GM23248 (cell line): ENCODE measurements around the gene MPZL2. TPM values are rescaled to one million over a fixed set of nuclear protein-coding genes. Genes with fewer than 3 reads are reported as not detected.

ENCODE experiments used
- DNase-seq: peaks from one replicate; pipeline ENCODE4 v3.0.0-alpha.2; 2015
- H2AFZ ChIP-seq: fragments of 200-600 bp; sonication (generic); 2 replicates; pipeline ENCODE4 v1.6.1; 2016; ENCODE audit warnings: antibody characterized with exemption
- H3F3A ChIP-seq: fragments of 200-600 bp; sonication (generic); 2 replicates; pipeline ENCODE4 v1.6.1; 2016; ENCODE audit warnings: mild to moderate bottlenecking, antibody characterized with exemption, mixed run types; ENCODE audit not compliant: insufficient read depth
- H3K27ac ChIP-seq: fragments of 200-600 bp; sonication (generic); 2 replicates; pipeline ENCODE4 v1.5.1; 2016; ENCODE audit warnings: mild to moderate bottlenecking
- H3K27me3 ChIP-seq: fragments of 200-600 bp; sonication (generic); replicated peaks from 2 replicates; pipeline ENCODE4 v1.6.1; 2016; ENCODE audit warnings: mild to moderate bottlenecking; ENCODE audit not compliant: insufficient read depth
- H3K36me3 ChIP-seq: fragments of 200-600 bp; sonication (generic); 2 replicates; pipeline ENCODE4 v1.6.1; 2016; ENCODE audit warnings: low read depth, mild to moderate bottlenecking
- H3K4me1 ChIP-seq: fragments of 200-600 bp; sonication (generic); 2 replicates; pipeline ENCODE4 v1.6.1; 2016; ENCODE audit warnings: mild to moderate bottlenecking; ENCODE audit not compliant: insufficient read depth
- H3K4me2 ChIP-seq: fragments of 200-600 bp; sonication (generic); one replicate; pipeline ENCODE4 v1.6.1; 2016; ENCODE audit warnings: mild to moderate bottlenecking; ENCODE audit not compliant: unreplicated experiment
- H3K4me3 ChIP-seq: fragments of 200-600 bp; sonication (generic); 2 replicates; pipeline ENCODE4 v1.5.1; 2016; ENCODE audit warnings: mild to moderate bottlenecking
- H3K79me2 ChIP-seq: fragments of 200-600 bp; sonication (generic); 2 replicates; pipeline ENCODE4 v1.6.1; 2016; ENCODE audit warnings: mild to moderate bottlenecking; ENCODE audit not compliant: insufficient read depth
- H3K9ac ChIP-seq: fragments of 200-600 bp; sonication (generic); 2 replicates; pipeline ENCODE4 v1.6.1; 2016; ENCODE audit warnings: mild to moderate bottlenecking
- H3K9me2 ChIP-seq: fragments of 200-600 bp; sonication (generic); 2 replicates; pipeline ENCODE4 v1.6.1; 2016; ENCODE audit warnings: mixed run types, mild to moderate bottlenecking, moderate library complexity; ENCODE audit not compliant: insufficient read depth
- H3K9me3 ChIP-seq: fragments of 200-600 bp; sonication (generic); one replicate; pipeline ENCODE4 v1.6.1; 2017; ENCODE audit warnings: low read depth
- H4K20me1 ChIP-seq: fragments of 200-600 bp; sonication (generic); 2 replicates; pipeline ENCODE4 v1.6.0; 2016; ENCODE audit not compliant: insufficient read depth
- EZH2 ChIP-seq: fragments of 200-600 bp; sonication (generic); IDR thresholded peaks from 2 replicates; pipeline ENCODE4 v1.6.1; 2018; ENCODE audit warnings: antibody characterized with exemption, mild to moderate bottlenecking; ENCODE audit not compliant: insufficient read depth, poor library complexity, severe bottlenecking
- EZH2phosphoT487 ChIP-seq: fragments of 200-600 bp; sonication (generic); IDR thresholded peaks from 2 replicates; pipeline ENCODE4 v1.6.1; 2018; ENCODE audit warnings: antibody characterized with exemption, moderate library complexity, mild to moderate bottlenecking, low read depth; ENCODE audit not compliant: insufficient read depth
- WGBS, 2 experiments: methylation state at CpG; one replicate each; pipeline ENCODE4 v1.1.6; 2015 to 2017; ENCODE audit warnings: low lambda C conversion rate in 2 of 2, low coverage in 1 of 2; ENCODE audit errors: missing lambda C conversion rate in 2 of 2; 5-methylcytosine and 5-hydroxymethylcytosine counted together
- in situ Hi-C: fragments of 300-500 bp; cut with MboI; formaldehyde crosslinking; loops from 2 replicates; pipeline ENCODE4 v1.15.0; 2020
- polyA plus RNA-seq: library from polyadenylated mRNA; unstranded; fragments of >200 nt; fragmentation: Nextera tagmentation; extraction: Ambion mirVana; gene quantifications from 2 replicates; pipeline ENCODE4 v1.2.1, GENCODE V29; 2016
- total RNA-seq: library from RNA; depleted of rRNA; stranded (reverse); fragments of >200 nt; shearing (Covaris generic); gene quantifications from 2 replicates; pipeline ENCODE4 v1.2.3, GENCODE V29; 2014

MPZL2 gene
- total and polyA plus RNA-seq, 2 experiments from 2014 or later: not detected

DNA sequence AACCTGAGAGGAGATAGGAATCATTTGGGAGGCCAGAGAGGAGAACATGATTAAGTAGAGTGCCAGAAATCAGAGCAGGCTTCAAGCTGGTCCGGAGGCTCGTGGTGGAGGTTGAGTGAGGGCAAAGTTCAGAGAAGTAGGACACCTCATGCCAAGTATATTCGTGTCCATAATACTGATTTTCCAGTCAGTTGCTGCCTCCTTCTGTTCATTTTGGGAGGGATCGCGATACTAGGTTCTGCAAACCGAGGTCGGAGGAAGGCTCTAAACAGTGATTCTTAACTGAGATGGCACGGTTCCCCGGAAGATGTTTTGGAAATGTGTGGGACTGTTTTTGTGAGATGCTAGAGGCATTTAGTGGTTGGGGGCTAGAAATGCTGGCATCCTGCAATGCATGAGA lies 26.8 kb upstream of the MPZL2 start:
- in situ Hi-C loops: no loop called here
- Histone ChIP-seq H3K79me2 (no peaks in the 10 kb centered on the region), H3K27ac (no peak overlapping the region), H3K4me2 (no peak overlapping the region), H4K20me1 (no peaks in the 10 kb centered on the region), H3K27me3 (peaks cover 42% of the 10 kb centered on the region), H3K4me1 (no peaks in the 10 kb centered on the region), H2AFZ (no peak overlapping the region), H3K9me3 (no peaks in the 10 kb centered on the region), H3F3A (no peaks in the 10 kb centered on the region), H3K9me2 (no peaks in the 10 kb centered on the region), H3K4me3 (no peak overlapping the region), H3K9ac (no peak overlapping the region), H3K36me3 (no peaks in the 10 kb centered on the region)
- 24 to 25% methylated on average over 9 of the region's 9 CpGs for WGBS, 2 experiments
- no peak for TF ChIP-seq EZH2
- no peak for TF ChIP-seq EZH2phosphoT487
- peak; percentile 31 for DNase-seq

DNA sequence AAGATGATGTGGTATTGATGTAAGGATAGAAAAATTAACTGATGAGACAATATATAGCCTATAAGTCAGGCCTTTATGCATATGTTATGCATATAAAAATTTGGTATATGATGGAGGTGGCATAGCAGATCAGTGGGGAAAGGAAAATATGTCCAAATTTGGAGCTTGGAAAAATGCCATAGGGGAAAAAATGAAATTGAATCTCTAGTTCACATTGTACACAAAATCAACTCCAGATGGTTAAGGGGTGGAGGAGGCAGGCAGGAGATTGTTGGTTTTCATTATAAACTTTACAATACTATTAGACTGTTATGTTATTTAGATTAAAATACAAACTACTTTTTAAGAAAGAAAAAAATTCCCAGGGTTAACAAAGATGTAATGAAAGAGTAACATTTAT lies 25.3 kb upstream of the MPZL2 start:
- DNase-seq: no peak
- Histone ChIP-seq H3K4me1 (no peaks in the 10 kb centered on the region), H3K27ac (no peak overlapping the region), H3K27me3 (peaks cover 37% of the 10 kb centered on the region), H3F3A (no peaks in the 10 kb centered on the region), H3K79me2 (no peaks in the 10 kb centered on the region), H3K4me3 (no peak overlapping the region), H4K20me1 (no peaks in the 10 kb centered on the region), H3K36me3 (no peaks in the 10 kb centered on the region), H3K9ac (no peak overlapping the region), H3K9me3 (no peaks in the 10 kb centered on the region), H2AFZ (no peak overlapping the region), H3K4me2 (no peak overlapping the region), H3K9me2 (no peaks in the 10 kb centered on the region)
- in situ Hi-C loops: no loop called here
- TF ChIP-seq EZH2: no peak
- TF ChIP-seq EZH2phosphoT487: no peak

DNA sequence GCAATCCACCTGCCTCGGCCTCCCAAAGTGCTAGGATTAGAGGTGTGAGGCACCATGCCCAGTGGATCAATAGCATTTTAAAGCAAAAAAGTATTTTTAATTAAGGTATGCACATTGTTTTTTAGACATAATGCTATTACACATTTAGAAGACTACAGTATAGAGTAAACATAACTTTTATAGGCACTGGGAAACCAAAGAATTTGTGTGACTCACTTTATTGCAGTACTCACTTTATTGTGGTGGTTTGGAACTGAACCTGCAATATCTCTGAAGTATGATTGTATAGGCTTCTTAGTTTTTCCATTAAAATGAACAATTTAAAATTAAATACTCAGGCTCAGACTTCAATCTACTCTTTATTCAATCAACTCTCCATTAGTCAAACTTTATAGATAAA lies 22.9 kb upstream of the MPZL2 start:
- Histone ChIP-seq H3K9me3 (no peaks in the 10 kb centered on the region), H2AFZ (no peak overlapping the region), H3K36me3 (no peaks in the 10 kb centered on the region), H3K9me2 (no peaks in the 10 kb centered on the region), H3F3A (no peaks in the 10 kb centered on the region), H4K20me1 (no peaks in the 10 kb centered on the region), H3K4me1 (no peaks in the 10 kb centered on the region), H3K27me3 (peaks cover 30% of the 10 kb centered on the region), H3K27ac (no peak overlapping the region), H3K4me2 (no peak overlapping the region), H3K79me2 (no peaks in the 10 kb centered on the region), H3K4me3 (no peak overlapping the region), H3K9ac (no peak overlapping the region)
- 48 to 53% methylated on average over 1 of the region's 1 CpG for WGBS, 2 experiments
- peak; percentile 44 for DNase-seq
- TF ChIP-seq EZH2: no peak
- TF ChIP-seq EZH2phosphoT487: no peak
- in situ Hi-C loops: no loop called here

DNA sequence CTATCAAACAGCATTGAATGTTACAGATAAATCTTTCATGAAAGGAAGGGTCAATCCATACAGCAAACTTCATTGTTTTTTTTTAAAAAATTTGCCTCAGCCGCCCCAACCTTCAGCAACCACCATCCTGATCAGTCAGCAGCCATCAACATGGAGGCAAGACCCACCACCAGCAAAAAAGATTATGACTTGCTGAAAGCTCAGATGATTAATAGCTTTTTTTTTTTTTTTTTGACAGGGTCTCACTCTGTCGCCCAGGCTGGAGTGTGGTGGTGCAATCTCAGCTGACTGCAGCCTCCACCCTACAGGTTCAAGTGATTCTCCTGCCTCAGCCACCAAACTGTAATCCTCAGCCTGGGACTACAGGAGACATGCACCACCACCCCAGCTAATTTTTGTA lies 22.4 kb upstream of the MPZL2 start:
- Histone ChIP-seq H3K27me3 (peaks cover 25% of the 10 kb centered on the region), H3K79me2 (no peaks in the 10 kb centered on the region), H3K36me3 (no peaks in the 10 kb centered on the region), H3K4me2 (no peak overlapping the region), H3K4me1 (no peaks in the 10 kb centered on the region), H3K9ac (no peak overlapping the region), H3K9me3 (no peaks in the 10 kb centered on the region), H3K27ac (no peak overlapping the region), H4K20me1 (no peaks in the 10 kb centered on the region), H2AFZ (no peak overlapping the region), H3F3A (no peaks in the 10 kb centered on the region), H3K9me2 (no peaks in the 10 kb centered on the region), H3K4me3 (no peak overlapping the region)
- WGBS, 2 experiments: 48 to 82% methylated on average over 1 to 2 of the region's 2 CpGs
- DNase-seq: no peak
- in situ Hi-C loops: no loop called here
- TF ChIP-seq EZH2 (no peak), EZH2phosphoT487 (no peak)

DNA sequence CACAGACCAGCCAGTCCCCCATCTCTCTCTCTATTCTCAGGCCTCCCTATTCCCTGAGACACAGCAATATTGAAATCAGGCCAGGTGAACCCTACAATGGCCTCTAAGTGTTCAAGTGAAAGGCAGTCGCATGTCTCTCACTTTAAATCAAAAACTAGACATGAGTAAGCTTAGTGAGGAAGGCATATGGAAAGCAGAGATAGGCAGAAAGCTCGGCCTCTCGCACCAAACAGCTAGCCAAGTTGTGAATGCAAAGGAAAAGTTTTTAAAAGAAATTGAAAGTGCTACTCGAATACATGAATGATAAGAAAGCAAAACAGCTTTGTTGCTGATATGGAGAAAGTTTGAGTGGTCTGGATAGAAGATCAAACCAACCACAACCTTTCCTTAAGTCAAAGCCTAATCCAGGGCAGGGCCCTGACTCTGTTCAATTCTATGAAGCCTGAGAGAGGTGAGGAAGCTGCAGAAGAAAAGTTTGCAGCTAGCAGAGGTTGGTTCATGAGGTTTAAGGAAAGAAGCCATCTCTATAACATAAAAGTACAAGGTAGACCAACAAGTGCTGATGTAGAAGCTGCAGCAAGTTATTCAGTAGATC lies 19.8 kb upstream of the MPZL2 start:
- WGBS, 2 experiments: 35 to 36% methylated on average over 4 of the region's 4 CpGs
- H3K27ac ChIP-seq: no peak overlapping the region
- H3K4me3 ChIP-seq: no peak overlapping the region
- no peak overlapping the region for H2AFZ ChIP-seq
- H3F3A ChIP-seq: no peaks in the 10 kb centered on the region
- no peaks in the 10 kb centered on the region for H3K9me3 ChIP-seq
- H4K20me1 ChIP-seq: no peaks in the 10 kb centered on the region
- no peaks in the 10 kb centered on the region for H3K4me1 ChIP-seq
- peaks cover 16% of the 10 kb centered on the region for H3K27me3 ChIP-seq
- H3K9me2 ChIP-seq: no peaks in the 10 kb centered on the region
- H3K79me2 ChIP-seq: no peaks in the 10 kb centered on the region
- TF ChIP-seq EZH2 (no peak), EZH2phosphoT487 (no peak)
- in situ Hi-C loops: no loop called here
- no peak for DNase-seq
- H3K9ac ChIP-seq: no peak overlapping the region
- H3K36me3 ChIP-seq: no peaks in the 10 kb centered on the region
- no peak overlapping the region for H3K4me2 ChIP-seq
